ENCODE data around the gene CPLX1.
"Not testable (repeated sequence)": the region's sequence is repeated elsewhere in the genome, so short reads cannot be mapped to it uniquely, and the experiment has no call there.

Gene CPLX1

DNA sequence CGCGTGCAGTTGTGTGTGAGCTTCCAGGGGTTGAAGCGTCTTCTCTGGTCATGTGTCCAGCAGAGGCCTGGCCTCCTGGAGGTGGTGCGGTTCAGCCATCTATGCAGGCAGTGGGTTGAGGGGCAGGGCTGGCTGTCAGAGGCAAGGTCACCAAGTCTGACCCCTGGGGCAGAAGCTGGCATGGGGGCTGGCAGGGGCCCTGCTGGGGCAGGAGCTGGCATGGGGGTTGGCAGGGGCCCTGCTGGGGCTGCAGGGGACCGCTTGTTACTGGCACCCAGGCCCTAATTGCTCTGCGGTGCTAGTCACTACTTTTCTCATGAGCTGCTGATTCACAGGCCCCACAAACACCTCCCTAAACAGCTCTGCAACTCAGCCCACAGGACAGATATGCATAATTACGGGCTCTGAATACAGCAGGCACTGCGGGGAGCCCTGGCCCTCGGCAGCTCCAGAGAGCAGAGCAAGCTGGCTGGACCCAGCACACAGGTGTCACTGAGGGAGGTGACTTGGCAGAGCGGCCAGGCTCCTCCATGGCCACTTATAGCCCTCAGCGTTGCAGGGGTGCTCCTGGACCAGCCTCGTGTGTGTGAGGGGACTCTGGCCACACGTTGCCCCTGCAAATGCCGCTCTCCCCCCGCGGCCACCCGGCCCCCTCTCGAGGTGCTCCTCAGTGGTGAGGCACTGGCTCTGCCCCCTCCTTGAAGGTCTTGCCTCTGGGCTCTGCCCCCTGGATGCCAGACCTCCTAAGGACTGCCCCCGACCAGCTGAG lies 32.7 kb downstream of the CPLX1 start:
- no peak for DNase-seq (ENCODE audit: low read depth in 2 of 2)

GRCh38 chr4:792626-793092 lies 33.3 kb downstream of the CPLX1 start:
- no peak for DNase-seq (ENCODE audit: low read depth in 2 of 2)

DNA sequence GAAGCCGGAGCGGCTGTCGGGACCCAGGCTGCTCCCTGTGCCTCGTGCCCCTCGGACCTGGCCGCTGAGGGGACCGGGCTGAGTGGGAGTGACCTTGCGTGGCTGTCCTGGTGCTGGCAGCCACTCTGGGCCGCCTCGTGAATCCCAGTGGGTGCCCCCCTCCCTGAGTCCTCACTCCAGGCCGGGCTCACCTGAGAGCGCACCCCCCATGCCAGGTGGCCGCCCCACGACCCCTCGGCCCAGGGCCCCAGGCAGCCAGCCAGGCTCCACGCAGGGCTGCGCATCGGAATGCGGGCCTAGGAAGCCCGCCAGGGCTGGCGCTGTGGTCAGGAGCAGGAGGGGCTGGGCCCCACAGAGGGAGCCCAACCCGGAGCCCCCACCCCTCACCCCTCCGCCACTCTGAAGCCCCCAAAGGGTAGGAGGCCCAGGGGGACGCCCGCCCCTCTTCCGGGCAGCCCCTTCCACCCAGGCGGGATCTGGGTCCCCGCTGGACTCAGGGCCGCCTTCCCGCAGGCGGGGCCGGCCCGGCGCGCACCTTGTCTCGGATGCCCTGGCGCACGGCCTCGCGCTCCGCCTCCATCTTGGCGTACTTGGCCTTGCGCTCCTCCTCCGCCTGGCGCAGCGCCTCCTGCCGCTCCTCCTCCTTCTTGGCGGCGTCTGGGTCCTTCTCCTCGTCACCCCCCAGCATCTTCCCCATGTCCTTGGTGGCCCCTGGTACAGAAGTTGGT lies 33.9 kb downstream of the CPLX1 start:
- DNase-seq (ENCODE audit: low read depth in 2 of 2), result no peak

- DNase-seq (ENCODE audit: low read depth in 2 of 2), result no peak
These were observed 34.6 kb downstream of the CPLX1 start for GRCh38 chr4:791252-791897.

DNA sequence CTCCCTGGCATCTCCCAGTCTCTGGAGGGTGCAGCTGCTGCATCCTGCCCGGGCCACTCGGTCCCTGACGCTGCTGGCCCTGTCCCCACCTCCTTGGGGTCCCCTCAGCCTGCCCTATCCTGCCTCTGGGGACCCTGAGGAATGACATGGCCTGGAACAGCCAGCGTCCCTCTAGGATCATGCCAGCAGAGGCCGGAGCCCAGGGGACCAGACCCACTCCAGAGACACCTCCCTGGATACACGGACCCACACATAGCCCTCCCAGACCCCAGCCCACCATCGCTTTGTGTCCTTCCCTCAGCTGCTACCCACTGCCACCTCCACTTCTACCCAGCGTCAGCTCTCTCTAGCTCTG lies 35.5 kb downstream of the CPLX1 start:
- DNase-seq (ENCODE audit: low read depth in 2 of 2), result no peak

- no peak for DNase-seq (ENCODE audit: low read depth in 2 of 2)
These were observed 36.1 kb downstream of the CPLX1 start for GRCh38 chr4:789571-790465.

GRCh38 chr4:788636-789297 lies 37.2 kb downstream of the CPLX1 start:
- no peak for DNase-seq (ENCODE audit: low read depth in 2 of 2)

- no peak for DNase-seq (ENCODE audit: low read depth in 2 of 2)
These were observed 37.8 kb downstream of the CPLX1 start for GRCh38 chr4:788006-788635.

GRCh38 chr4:787561-787981 lies 38.4 kb downstream of the CPLX1 start:
- DNase-seq (ENCODE audit: low read depth in 2 of 2), result no peak

- DNase-seq (ENCODE audit: low read depth in 2 of 2), result no peak
These were observed 39.0 kb downstream of the CPLX1 start for GRCh38 chr4:786861-787300.

- DNase-seq (ENCODE audit: low read depth in 2 of 2), result no peak
These were observed 39.7 kb downstream of the CPLX1 start for GRCh38 chr4:786074-786741.

GRCh38 chr4:785332-786073 lies 40.4 kb downstream of the CPLX1 start:
- no peak for DNase-seq (ENCODE audit: low read depth in 2 of 2)

GRCh38 chr4:784401-785331 lies 41.3 kb downstream of the CPLX1 start:
- DNase-seq (ENCODE audit: low read depth in 2 of 2), result no peak

DNA sequence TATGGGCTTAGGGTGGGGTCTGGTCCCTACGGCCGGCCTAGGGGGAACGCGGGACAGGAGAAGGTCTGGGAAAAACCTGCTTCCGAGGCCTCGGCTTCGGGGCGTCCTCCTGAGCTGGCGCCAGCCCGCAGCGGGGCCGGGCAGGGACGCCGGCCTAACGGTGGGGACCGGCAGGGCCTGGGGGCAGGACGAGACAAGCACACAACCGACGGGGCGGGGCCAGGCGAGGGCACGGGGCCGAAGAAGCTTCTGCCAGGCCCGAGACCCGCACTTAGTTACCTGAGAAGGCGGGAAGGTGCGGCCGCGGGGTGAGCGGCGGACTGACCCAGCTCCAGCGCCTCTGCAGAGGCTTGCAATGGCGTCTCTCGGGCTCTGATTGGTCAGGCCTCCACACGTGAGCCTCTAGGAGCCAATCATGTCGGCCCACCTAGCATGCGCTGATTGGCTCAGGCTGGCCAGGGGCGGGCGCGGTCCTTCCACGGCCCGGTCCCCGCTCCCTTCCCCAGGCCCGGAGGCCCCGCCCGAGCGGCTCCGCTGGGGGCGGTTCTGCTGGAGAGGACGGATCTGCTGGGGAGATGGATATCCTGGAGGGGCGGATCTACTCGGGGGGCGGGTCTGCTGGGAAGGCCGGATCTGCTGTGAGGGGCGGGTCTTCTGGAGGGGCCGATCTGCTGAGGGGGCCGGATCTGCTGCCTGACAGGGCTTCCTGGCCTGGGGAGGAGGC lies 44.3 kb downstream of the CPLX1 start:
- DNase-seq (ENCODE audit: low read depth in 2 of 2), result peak; percentile 99

GRCh38 chr4:780716-781492 lies 45.0 kb downstream of the CPLX1 start:
- no peak for DNase-seq (ENCODE audit: low read depth in 2 of 2)

GRCh38 chr4:780255-780654 lies 45.7 kb downstream of the CPLX1 start:
- DNase-seq (ENCODE audit: low read depth in 2 of 2), result not testable (repeated sequence)

GRCh38 chr4:779555-779954 lies 46.4 kb downstream of the CPLX1 start:
- no peak for DNase-seq (ENCODE audit: low read depth in 2 of 2)
